Measurements from ENCODE around the gene FBXL5. TPM values are rescaled to one million over a fixed set of nuclear protein-coding genes. Genes with fewer than 3 reads are reported as not detected.

FBXL5 gene
- total RNA-seq, 3 donors from 2014 or later (not counting 1 experiment from before 2014, with no cell fraction given): 80.2 to 111 (median 92.8) TPM

DNA sequence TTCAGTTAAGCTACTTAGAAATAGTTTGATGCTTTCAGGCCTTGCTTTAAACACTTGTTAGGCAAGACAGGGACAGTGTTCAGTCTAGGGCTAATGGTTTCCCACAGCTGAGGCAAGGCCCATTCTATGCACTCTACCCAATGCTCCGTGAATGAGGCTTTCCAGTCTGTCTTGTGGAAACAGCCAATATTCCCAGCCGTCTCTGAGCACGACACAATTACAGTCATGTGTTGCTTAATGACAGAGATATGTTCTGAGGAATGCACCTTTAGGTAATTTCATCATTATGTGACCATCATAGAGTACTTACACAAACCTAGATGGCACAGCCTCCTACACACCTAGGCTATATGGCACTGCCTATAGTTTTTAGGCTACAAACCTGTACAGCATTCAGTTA, 16.9 kb upstream of the FBXL5 start:
- H3K4me3 ChIP-seq (ENCODE audit: low read length): no peak overlapping the region
- ATAC-seq (no peak), DNase-seq (no peak)
- 100% methylated on average over 3 of the region's 3 CpGs for WGBS (ENCODE audit: insufficient coverage)
- Mint-ChIP-seq H3K27ac (no peak overlapping the region), H3K36me3 (no peaks in the 10 kb centered on the region), H3K27me3 (ENCODE audit: low read depth in 2 of 2) (no peaks in the 10 kb centered on the region), H3K4me3 (no peak overlapping the region), H3K9me3 (no peaks in the 10 kb centered on the region), H3K4me1 (no peaks in the 10 kb centered on the region)
- H3K36me3 ChIP-seq (ENCODE audit: control insufficient read depth, insufficient read depth, low read length): no peaks in the 10 kb centered on the region
- no peaks in the 10 kb centered on the region for H3K9me3 ChIP-seq (ENCODE audit: control insufficient read depth, insufficient read depth, low read length)
- H3K4me1 ChIP-seq (ENCODE audit: control insufficient read depth, insufficient read depth, low read length): no peaks in the 10 kb centered on the region
- intact Hi-C loops (cut with micrococcal nuclease): no loop called here
- H3K27ac ChIP-seq (ENCODE audit: low read length): no peak overlapping the region
- no peaks in the 10 kb centered on the region for H3K27me3 ChIP-seq (ENCODE audit: control insufficient read depth, insufficient read depth, low read length)
- TF ChIP-seq, protein P1, sequence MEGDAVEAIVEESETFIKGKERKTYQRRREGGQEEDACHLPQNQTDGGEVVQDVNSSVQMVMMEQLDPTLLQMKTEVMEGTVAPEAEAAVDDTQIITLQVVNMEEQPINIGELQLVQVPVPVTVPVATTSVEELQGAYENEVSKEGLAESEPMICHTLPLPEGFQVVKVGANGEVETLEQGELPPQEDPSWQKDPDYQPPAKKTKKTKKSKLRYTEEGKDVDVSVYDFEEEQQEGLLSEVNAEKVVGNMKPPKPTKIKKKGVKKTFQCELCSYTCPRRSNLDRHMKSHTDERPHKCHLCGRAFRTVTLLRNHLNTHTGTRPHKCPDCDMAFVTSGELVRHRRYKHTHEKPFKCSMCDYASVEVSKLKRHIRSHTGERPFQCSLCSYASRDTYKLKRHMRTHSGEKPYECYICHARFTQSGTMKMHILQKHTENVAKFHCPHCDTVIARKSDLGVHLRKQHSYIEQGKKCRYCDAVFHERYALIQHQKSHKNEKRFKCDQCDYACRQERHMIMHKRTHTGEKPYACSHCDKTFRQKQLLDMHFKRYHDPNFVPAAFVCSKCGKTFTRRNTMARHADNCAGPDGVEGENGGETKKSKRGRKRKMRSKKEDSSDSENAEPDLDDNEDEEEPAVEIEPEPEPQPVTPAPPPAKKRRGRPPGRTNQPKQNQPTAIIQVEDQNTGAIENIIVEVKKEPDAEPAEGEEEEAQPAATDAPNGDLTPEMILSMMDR (IDR thresholded peaks at IDR 0.05): no peak

DNA sequence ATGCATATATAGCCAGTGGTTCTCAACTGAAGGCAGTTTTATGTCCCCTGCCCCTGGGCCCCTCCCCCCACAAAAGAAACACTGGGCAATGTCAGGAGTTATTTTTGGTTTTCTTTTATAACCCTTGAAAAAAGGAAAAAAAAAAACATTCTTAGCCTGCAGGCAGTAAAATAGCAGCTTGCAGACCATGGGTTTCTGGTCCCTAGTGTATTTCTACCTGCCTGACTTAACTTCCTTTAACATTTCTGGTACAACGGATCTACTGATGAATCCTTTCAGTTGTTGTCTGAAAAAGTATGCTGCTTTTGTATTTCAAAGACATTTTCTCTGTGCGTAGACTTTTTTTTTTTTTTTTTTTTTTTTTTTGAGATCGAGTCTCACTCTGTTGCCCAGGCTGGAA, 15.4 kb upstream of the FBXL5 start:
- ATAC-seq (no peak), DNase-seq (no peak)
- 69% methylated on average over 2 of the region's 3 CpGs for WGBS (ENCODE audit: insufficient coverage)
- Mint-ChIP-seq H3K4me3 (no peak overlapping the region), H3K27ac (no peak overlapping the region), H3K4me1 (peaks cover 9 to 10% of the 10 kb centered on the region in 2 donors), H3K36me3 (no peaks in the 10 kb centered on the region), H3K27me3 (ENCODE audit: low read depth in 2 of 2) (no peaks in the 10 kb centered on the region), H3K9me3 (no peaks in the 10 kb centered on the region)
- Histone ChIP-seq H3K4me1 (ENCODE audit: control insufficient read depth, insufficient read depth, low read length) (peaks cover 4% of the 10 kb centered on the region), H3K9me3 (ENCODE audit: control insufficient read depth, insufficient read depth, low read length) (no peaks in the 10 kb centered on the region), H3K4me3 (ENCODE audit: low read length) (no peak overlapping the region), H3K27me3 (ENCODE audit: control insufficient read depth, insufficient read depth, low read length) (no peaks in the 10 kb centered on the region), H3K36me3 (ENCODE audit: control insufficient read depth, insufficient read depth, low read length) (no peaks in the 10 kb centered on the region), H3K27ac (ENCODE audit: low read length) (no peak overlapping the region)
- TF ChIP-seq, protein P1 (IDR thresholded peaks at IDR 0.05): no peak
- intact Hi-C loops (cut with micrococcal nuclease): no loop called here

DNA sequence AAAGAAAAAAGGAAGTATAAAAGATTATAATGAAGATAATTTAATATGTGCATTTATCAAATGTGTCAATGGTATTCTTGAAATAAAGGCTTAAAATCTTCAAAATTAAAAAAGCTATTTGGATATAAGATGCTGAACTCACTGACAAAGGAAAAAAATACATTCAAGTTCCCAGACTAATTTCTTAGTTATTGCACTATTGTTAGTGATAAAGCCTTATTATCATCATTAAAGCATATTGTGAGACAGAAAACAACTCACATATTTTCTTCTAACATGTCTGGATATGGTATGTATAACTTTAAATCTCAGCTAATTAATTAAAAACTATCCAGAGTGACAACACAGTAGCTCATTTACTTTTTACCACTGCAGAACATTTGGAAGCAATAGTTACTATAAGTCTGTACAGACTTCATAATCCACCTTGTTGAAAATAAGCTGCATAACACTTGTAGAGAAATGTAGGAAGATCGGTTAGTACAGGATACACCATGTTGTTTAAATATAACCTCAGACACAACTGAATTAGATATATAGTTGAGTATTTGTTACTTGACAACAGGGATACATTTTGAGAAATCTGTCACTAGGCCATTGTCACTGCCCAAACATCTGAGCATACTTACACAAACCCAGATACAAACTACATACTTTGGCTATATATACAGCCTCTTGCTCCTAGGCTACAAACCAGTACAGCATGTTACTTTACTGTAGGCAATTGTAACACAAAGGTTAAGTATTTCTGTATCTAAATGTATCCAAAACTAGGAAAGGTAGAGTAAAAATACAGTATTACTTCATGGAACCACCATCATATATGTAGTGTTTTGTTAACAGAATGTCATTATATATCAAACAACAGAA, 13.6 kb upstream of the FBXL5 start:
- Mint-ChIP-seq H3K4me3 (no peak overlapping the region), H3K27me3 (ENCODE audit: low read depth in 2 of 2) (no peaks in the 10 kb centered on the region), H3K27ac (no peak overlapping the region), H3K9me3 (no peaks in the 10 kb centered on the region), H3K4me1 (peaks cover 15 to 17% of the 10 kb centered on the region in 2 donors), H3K36me3 (no peaks in the 10 kb centered on the region)
- Histone ChIP-seq H3K27me3 (ENCODE audit: control insufficient read depth, insufficient read depth, low read length) (no peaks in the 10 kb centered on the region), H3K36me3 (ENCODE audit: control insufficient read depth, insufficient read depth, low read length) (no peaks in the 10 kb centered on the region), H3K4me3 (ENCODE audit: low read length) (no peak overlapping the region), H3K4me1 (ENCODE audit: control insufficient read depth, insufficient read depth, low read length) (peaks cover 4% of the 10 kb centered on the region), H3K9me3 (ENCODE audit: control insufficient read depth, insufficient read depth, low read length) (no peaks in the 10 kb centered on the region), H3K27ac (ENCODE audit: low read length) (no peak overlapping the region)
- TF ChIP-seq, protein P1 (IDR thresholded peaks at IDR 0.05): no peak
- no CpG with 5 or more reads among the region's 1 CpG for WGBS (ENCODE audit: insufficient coverage)
- intact Hi-C loops (cut with micrococcal nuclease): no loop called here
- DNase-seq (no peak), ATAC-seq (no peak)

All from natural killer cell (primary cell).